Mesenteric fat pad (tissue), 1 donor: ENCODE results near the gene NAALAD2. TPM values are rescaled to one million over a fixed set of nuclear protein-coding genes. Genes with fewer than 3 reads are reported as not detected.
"Not testable (repeated sequence)": the region's sequence is repeated elsewhere in the genome, so short reads cannot be mapped to it uniquely, and the experiment has no call there.

ENCODE experiments used
- DNase-seq: peaks from one replicate; pipeline ENCODE4 v3.0.0-alpha.2; 2020; ENCODE audit warnings: low spot score
- total RNA-seq: library from RNA; stranded (reverse); fragmentation: NEBNext Ultra II Directional; extraction: Animal tissue kit (Norgen Biotek cat#: 25700); gene quantifications from one replicate; pipeline ENCODE4 v1.2.1, GENCODE V29; 2021
- donor health status: DM: yes; HTN: yes; CAD: no.

The NAALAD2 gene
- total RNA-seq, 1 donor from 2014 or later: 2.7 TPM

DNA sequence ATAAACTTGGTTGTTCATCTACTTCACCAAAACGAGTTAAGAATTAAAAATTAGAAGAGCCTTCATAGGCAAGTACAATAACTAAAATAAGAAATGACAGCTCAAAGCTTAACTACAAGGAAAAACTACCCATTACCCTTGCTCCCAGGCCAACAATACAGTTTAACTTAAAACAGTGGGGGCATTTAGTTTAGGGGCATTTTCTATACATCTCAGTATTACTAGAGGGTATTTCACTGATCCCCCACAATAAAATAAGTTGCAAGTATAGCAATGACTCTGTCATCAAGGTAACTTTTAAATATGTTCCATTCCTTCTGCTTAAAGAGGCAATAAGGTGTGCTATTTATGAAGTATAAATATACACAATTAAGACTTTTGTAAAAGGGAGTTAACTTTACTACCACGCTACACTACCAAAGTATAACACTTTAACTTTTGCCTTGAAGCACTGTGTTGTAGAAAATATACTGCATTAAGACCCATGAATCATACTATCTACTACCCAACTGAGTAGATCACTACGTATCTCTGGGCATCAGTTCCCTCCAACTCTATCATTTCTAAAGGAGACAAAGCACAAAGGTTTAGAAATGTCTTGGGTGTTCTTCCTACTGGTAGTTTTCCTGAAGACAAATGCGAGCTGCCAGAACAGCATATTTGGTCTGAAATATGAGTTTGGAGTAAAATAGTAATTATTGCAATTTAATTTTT, 58.6 kb downstream of the NAALAD2 start:
- no peak for DNase-seq

DNA sequence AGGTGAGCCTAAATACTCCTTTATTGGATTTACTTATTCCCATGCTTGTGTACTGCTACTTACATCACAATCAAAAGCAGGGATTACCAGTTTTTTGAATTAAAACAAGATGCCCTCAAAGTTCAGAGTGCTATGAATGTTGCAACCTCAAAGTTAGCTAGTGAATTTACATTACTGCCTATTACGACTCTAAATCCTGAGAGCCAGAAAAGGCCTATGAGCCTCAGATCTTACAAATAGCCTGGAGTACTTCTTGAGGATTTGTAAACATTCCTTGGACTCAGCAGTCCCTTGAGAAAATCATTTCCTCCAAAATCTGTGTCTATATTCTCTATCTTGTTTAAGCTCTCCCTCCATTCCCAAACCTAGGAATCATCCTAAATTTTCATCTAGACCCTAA, 62.9 kb downstream of the NAALAD2 start:
- no peak for DNase-seq

DNA sequence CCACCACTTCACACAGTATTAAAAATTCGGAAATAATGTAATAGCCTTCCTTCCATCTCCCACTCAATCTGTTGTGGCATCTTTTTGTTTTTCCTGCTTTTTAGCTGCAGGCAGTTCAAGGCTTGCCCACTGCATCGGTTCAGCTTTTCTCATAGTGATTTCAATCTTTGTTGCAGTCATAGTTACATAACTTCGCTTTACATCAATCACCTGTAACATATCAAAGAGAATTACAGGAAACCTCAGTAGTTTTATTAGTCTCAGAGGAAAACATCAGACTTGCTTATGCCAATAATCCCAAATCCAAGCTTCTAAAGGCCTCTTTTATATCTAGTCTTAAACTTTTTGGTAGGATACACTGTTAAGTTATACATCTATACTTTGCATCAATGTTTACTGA, 67.9 kb downstream of the NAALAD2 start:
- DNase-seq: no peak

DNA sequence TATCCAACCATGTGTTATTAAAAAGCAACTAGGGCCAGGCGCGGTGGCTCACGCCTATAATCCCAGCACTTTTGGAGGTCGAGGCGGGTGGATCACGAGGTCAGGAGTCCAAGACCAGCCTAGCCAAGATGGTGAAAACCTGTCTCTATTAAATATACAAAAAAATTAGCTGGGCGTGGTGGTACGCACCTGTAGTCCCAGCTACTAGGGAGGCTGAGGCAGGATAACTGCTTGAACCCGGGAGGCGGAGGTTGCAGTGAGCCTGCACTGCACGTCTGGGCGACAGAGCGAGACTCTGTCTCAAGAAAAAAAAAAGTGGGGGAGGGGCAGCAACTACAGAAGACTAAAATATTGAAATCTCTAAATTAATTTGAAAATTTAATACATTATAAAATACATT, 69.9 kb downstream of the NAALAD2 start:
- DNase-seq: no peak

DNA sequence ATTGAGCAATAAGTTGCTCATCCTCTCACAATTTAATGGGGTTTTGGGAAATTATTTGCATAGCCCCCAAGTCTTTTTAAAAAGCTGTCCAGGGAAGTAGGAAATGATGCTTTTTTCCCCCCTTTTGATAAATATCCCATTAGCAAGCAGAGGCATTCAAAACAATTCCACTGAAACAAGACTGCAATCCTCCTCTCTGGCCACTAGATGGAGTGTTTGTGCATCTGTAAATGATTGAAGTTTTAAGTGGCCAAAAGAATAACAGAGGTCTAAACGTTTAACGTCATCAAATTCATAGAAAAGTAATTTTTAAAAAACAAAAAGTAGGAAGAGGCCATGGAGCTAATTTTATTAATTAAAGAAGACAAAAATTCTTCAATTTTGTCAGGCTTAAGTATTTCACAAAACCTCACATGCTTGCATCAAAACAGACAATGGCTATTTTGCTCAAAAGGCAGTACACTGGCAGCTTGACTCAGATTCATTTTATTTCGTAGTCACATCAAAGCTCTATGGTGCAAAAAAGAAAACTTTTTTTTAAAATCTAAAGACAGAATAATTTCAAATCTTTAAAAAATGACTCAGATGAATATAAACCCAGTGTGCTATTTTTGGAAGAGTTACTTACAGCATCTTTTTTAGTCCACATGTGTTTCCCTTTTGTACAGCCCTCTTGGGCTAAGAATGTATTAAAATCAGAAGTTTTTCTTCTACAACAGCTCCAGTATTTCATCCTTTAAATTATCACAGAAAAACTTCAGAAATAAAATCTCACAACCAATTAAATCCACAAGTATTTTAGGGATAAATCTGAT, 70.6 kb downstream of the NAALAD2 start:
- no peak for DNase-seq

DNA sequence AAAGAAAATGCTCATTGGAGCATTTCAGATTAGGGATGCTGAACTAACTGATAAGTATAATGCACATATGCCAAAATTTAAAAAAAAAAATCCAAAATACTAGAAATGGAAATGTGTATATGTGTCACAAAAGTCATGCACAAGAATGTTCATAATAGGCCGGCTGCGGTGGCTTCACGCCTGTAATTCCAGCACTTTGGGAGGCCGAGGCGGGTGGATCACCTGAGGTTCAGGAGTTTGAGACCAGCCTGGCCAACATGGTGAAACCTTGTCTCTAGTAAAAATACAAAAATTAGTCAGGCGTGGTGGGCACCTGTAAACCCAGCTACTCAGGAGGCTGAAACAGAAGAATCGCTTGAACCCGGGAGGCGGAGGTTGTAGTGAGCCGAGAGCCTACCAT, 73.5 kb downstream of the NAALAD2 start:
- not testable (repeated sequence) for DNase-seq

DNA sequence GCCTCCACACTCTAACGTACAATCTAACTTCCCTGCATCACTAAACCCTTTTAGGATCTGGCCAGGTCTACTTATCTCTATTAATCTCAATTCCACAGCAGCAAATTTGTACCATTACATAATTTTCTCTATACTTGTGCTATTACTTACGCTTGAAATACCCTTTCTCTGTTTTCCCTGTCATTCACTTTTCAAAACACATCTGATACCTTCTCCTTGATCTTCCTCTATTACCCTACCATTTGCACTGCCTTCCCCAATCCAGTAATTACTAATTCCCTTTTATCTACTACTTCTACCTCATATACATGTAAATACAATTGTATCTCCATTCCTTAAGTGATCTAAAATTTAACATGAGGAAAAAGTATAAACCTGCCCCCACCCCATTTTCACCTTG, 74.4 kb downstream of the NAALAD2 start:
- no peak for DNase-seq

DNA sequence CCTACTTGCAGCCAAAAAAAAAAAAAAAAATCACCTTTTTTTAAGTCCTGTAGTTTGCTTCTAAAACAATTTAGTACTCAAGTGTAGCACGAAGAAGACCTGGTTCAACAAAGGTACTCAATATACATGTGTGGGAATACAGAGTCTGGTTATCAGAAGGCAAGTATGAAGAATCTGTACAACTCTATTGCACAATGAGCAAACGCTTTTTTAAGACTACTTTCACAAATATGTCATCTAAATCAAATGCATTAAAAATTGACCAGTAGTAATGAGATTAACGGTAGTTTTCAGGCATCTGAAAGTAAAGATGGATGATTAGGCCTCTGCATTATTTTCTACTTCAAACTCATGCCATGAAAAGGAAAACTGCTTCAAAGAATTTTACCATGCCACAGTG, 78.9 kb downstream of the NAALAD2 start:
- DNase-seq: no peak

DNA sequence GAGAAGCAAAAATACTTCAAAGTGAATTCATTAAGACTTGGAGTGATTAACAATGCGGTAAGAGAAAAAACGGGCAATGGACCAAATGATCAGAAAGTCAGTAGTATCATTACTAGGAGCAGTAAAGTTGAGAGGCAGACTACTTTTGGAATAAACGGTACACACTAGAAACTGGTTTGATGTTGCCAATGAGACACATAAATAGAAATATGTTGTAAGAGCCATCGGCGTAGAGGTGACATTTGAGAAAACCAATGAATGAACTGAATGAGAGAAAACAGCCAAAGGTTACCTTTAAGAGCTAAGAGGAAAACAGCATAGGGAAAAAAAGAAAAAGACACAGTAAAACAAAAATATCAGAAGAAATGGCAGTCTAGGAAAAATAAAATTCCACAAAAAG, 82.1 kb downstream of the NAALAD2 start:
- DNase-seq: no peak

DNA sequence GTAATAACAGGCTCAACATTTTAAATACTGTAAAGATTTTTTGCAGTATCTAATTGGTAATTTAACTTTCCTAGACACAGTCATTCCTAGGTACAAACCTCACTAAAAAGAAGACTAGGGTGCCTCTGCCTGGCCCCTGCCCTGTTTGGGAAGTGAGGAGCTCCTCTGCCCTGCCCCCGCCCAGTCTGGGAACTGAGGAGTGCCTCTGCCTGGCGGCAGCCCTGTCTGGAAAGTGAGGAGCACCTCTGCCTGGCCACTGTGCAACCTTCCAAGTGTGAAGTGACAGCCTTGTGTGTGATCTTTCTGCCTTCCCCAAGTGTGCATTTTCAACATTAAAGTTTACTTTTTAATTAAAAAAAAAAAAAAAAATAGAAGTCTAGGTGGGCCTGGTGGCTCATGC, 84.1 kb downstream of the NAALAD2 start:
- DNase-seq: no peak

DNA sequence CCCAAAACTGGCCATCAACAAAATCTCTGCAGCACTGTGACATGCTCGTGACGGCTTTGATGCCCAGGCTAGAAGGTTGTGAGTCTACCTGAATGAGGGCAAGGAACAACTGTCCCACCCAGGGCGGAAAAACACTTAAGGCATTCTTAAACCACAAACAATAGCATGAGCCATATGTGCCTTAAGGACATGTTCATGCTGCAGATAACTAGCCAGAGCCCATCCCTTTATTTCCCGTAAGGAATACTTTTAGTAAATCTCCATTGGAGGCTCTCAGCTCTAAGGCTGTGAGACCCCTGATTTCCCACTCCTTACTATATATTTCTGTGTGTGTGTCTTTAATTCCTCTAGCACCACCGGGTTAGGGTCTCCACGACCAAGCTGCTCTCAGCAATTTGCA, 85.0 kb downstream of the NAALAD2 start:
- DNase-seq: no peak

DNA sequence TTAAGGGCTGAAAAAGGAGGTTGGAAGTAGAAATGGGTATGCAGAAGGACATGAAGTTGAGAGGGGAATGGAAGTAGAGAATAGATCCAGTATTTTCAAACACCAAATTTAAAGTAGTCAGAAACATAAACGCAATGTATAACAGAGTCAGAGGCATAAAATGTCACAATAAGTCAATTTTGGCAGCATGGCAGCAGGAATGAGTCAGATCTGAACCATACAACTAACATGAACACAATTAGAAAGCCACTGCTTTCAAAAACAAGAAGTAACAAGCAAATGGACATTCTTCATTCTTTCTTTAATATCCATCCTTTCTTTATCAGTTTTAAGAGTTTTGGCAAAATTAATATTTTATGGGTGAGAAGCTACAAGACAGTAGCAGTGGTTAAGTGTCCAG, 85.9 kb downstream of the NAALAD2 start:
- no peak for DNase-seq

DNA sequence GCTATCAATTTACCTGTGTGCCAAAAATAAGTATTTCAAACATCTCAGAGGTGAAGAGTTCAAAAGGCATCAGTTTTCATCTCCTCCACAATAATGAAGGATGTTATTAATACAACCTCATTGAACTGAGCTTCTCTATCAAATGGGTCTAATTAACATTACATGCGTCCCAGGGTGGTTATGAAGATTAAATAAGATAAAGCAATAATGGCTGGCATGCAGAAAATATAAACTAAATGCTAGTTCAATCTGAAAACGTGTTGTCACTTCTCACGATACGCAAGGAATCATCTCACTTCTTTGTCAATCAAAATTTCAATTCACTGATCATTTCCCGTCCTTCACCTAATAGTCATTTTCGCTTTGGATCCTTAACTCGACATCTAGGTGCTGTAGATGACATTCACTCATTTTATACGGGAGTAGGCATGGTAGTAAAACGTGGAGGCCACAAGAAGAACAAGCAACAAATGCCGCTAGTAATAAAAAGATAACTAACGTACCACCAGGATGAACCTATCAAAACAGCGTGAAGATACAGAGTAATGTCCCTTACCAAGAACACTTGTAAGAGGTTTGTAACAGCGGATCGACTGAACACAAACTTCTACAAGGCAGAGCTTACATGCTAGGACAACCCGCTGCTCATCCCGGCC, 87.5 kb downstream of the NAALAD2 start:
- DNase-seq: no peak

DNA sequence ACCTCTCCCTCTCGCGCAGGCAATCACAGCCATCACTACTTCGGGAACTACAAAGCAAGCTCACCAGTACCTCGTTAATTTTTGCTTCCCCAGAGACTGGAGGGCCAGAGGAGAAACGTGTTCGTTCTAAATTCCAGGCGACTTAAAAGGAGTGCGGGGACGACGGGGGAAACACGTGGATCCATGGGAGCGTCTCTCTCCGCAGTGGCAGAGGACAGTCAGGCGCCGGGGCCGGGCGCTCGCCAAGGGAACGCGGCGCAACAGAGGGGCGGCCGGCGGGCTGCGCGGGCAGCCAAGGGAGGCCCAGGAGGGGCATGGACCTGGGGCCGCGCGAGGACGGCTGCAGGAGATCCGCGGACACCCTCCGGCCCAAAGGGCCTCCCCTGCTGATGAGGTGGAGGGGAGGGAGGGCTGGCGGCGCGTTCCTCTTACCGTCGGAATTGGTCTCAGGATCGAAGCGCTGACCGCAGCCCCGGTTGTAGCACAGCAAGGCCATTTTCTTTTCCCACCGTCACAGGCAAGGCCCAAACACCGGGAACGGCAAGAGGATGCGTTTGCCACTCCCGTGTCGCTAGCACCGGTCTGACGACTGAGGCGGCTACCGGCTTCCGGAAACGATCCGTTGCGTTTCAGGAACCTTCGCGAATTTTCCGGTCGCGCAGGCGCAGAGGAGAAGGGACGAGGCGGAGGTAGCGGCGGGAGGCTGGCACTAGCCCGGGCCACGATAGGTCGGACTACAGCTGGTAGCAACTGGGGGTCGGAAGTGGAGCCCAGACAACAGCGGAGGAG, 88.2 kb downstream of the NAALAD2 start, which contains the start of gene CHORDC1:
Gene CHORDC1, minus strand, starts transcription at position 591 of the 789 bp plus-strand sequence. Its CDS starts 95 bp downstream, at position 496.
- DNase-seq: peak; percentile 98

DNA sequence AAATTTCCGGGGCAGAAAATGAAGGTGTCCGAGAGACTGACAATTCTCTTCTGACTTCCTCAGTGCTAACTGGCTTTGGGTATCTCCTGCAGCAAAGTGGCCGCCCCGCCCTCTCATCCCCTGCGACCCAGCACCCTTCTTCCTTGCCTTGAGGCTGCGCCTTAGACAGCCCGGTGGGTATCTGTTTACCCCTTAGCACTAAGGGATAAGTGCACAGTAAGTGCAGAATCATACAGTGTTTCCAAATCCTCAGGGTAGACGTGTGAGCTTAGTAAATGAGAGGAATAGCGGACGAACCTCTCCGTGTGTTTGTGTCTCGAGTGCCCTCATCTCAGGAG, 88.8 kb downstream of the NAALAD2 start:
- DNase-seq: no peak

DNA sequence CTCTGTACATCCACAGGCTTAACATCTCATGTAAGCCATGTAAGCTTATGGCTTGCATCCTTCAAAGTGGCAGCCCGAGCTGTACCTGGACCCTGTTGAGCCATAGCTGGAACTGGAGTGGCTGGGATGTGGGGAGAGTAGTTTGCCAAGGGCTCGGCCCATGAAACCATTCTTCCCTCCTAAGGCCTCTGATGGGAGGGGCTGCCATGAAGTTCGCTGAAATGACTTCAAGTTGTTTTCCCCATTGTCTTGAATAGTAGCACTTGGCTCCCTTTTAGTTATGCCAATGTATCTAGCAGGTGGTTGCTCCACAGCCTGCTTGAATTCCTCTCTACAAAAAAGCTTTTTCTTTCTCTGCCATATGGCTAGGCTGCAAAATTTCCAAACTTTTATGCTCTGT, 93.6 kb downstream of the NAALAD2 start:
- DNase-seq: no peak

DNA sequence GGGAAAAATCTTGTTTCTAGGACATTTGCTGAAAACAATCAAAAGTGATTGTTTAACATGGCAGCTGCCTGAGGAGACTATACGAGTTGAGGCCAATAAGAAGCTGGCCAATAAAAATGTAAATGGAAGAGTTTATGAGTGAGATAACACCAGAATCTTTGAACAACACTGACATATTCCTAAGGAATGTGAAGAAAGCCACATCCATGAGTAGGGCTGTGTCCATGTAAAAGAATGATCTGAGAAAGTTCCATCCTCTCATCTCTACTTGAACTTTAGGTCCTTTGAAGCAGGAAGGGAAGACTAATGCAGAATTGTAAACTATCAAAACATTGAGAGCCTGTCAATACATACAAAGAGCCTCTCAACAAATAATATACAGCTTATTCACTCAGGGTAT, 95.3 kb downstream of the NAALAD2 start:
- DNase-seq: no peak

DNA sequence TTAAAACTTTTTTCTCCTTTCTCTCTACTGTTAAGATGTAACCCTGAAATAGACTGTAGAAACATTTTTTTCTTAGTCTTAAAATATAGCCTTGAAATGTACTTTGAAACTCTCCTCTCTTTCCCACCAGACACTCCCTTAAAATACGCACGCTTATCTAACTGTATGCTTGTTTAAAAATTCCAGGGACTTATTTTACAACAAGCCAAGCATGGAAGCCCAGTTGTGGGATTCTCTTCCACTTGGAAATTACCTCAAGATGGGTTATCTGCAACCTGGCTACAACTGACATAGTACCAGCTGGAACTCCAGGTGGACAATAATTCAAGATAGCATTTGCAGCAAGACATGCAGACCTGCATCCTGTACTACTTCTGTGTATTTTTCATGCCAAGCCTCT, 100.5 kb downstream of the NAALAD2 start:
- DNase-seq: no peak

DNA sequence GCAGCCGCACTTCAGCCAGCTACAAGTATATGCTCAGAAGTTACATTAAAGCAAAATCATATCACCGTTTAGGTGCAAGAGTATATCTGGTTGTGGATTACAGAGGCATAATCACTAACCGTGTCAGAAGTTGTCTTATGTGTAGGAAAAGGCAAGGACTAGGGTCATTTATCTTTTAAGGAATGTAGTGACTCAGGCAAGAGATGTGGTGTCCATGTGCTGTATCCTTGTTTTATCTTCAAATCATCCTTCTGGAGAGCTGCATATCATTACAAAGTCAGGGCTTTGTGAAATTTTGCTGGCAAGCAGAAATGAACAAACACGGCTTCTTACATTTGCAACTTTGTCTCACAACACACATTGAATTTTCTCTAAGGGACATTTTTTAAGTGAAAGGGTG, 101.1 kb downstream of the NAALAD2 start:
- DNase-seq: no peak

DNA sequence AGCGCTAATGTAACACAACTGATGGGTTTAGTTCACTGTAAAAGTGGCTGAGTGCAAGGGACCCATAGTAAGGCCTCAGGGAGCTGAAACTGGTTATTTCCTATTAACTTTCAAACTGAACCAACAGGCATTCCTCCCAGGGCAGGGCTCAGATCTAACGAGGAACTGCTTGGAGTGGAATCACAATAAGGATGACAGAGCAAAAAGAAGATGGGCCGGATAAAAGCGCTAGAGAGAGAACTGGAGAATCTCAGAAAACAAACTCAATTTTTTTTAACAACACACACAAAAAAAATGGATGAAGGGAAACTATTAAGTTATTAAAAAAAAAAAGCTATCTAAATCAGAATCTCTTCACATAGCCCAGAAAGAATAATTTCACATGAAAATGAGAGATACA, 102.5 kb downstream of the NAALAD2 start:
- no peak for DNase-seq

DNA sequence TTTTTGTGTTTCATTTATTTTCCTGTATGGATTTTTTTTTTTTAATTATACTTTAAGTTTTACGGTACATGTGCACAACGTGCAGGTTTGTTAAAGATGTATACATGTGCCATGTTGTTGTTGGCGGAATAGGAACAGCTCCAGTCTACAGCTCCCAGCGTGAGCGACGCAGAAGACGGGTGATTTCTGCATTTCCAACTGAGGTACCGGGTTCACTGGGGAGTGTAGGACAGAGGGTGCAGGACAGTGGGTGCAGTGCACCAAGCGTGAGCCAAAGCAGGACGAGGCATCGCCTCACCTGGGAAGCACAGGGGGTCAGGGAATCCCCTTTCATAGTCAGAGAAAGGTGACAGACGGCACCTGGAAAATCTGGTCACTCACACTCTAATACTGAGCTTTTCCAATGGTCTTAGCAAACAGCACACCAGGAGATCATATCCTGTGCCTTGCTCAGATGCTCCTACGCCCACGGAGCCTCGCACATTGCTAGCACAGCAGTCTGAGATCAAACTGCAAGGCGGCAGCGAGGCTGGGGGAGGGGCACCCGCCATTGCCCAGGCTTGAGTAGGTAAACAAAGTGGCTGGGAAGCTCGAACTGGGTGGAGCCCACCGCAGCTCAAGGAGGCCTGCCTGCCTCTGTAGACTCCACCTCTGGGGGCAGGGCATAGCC, 105.6 kb downstream of the NAALAD2 start:
- not testable (repeated sequence) for DNase-seq
